SK-N-SH treated with all-trans-retinoic acid at 6 μM for 48 hours (cell line): ENCODE results near the gene FHOD3.

ENCODE experiments used
- BACH2 ChIP-seq: fragments of 250-450 bp; sonication (Bioruptor Pico); IDR thresholded peaks from 2 replicates; pipeline ENCODE4 v1.9.0; 2021; ENCODE audit warnings: mild to moderate bottlenecking, borderline replicate concordance
- CSDC2 ChIP-seq: fragments of 250-450 bp; sonication (Bioruptor Pico); IDR thresholded peaks from 2 replicates; pipeline ENCODE4 v1.5.0; 2020; ENCODE audit warnings: mild to moderate bottlenecking, moderate library complexity
- ESRRG ChIP-seq: fragments of 250-450 bp; sonication (Bioruptor Pico); IDR thresholded peaks from 2 replicates; pipeline ENCODE4 v1.6.1; 2021; ENCODE audit warnings: mild to moderate bottlenecking
- ISL1 ChIP-seq: fragments of 250-450 bp; sonication (Bioruptor Pico); IDR thresholded peaks from 2 replicates; pipeline ENCODE4 v2.1.2; 2022; ENCODE audit warnings: mild to moderate bottlenecking, moderate library complexity
- OSR1 ChIP-seq: fragments of 250-450 bp; sonication (Bioruptor Pico); IDR thresholded peaks from 2 replicates; pipeline ENCODE4 v1.8.0; 2022; ENCODE audit warnings: moderate library complexity, mild to moderate bottlenecking, inconsistent platforms
- PPARA ChIP-seq: fragments of 250-450 bp; sonication (Bioruptor Pico); IDR thresholded peaks from 2 replicates; pipeline ENCODE4 v1.5.0; 2020; ENCODE audit warnings: mild to moderate bottlenecking, borderline replicate concordance
- RARB ChIP-seq: fragments of 250-450 bp; sonication (Bioruptor Pico); IDR thresholded peaks from 2 replicates; pipeline ENCODE4 v1.8.0; 2021; ENCODE audit warnings: mild to moderate bottlenecking, moderate library complexity
- ZC3H10 ChIP-seq: fragments of 250-450 bp; sonication (Bioruptor Pico); IDR thresholded peaks from 2 replicates; pipeline ENCODE4 v1.5.1; 2021; ENCODE audit warnings: mild to moderate bottlenecking, moderate library complexity
- ZFP30 ChIP-seq: fragments of 450-650 bp; formaldehyde crosslinking; IDR thresholded peaks from 2 replicates; pipeline ENCODE4 v1.5.0; 2022; ENCODE audit warnings: mild to moderate bottlenecking, moderate library complexity
- ZNF8 ChIP-seq: fragments of 450-650 bp; formaldehyde crosslinking; IDR thresholded peaks from 2 replicates; pipeline ENCODE4 v1.5.0; 2020; ENCODE audit warnings: mild to moderate bottlenecking, moderate library complexity
- TF ChIP-seq, protein P1 (sequence below): fragments of 250-450 bp; sonication (Bioruptor Pico); IDR thresholded peaks from 2 replicates; pipeline ENCODE4 v1.8.0; 2020; ENCODE audit warnings: mild to moderate bottlenecking, moderate library complexity, borderline replicate concordance
- TF ChIP-seq, protein P2 (sequence below): fragments of 250-450 bp; sonication (Bioruptor Pico); IDR thresholded peaks from 2 replicates; pipeline ENCODE4 v1.5.1; 2020; ENCODE audit warnings: low read depth, mild to moderate bottlenecking, moderate library complexity

- TF ChIP-seq, protein P1, sequence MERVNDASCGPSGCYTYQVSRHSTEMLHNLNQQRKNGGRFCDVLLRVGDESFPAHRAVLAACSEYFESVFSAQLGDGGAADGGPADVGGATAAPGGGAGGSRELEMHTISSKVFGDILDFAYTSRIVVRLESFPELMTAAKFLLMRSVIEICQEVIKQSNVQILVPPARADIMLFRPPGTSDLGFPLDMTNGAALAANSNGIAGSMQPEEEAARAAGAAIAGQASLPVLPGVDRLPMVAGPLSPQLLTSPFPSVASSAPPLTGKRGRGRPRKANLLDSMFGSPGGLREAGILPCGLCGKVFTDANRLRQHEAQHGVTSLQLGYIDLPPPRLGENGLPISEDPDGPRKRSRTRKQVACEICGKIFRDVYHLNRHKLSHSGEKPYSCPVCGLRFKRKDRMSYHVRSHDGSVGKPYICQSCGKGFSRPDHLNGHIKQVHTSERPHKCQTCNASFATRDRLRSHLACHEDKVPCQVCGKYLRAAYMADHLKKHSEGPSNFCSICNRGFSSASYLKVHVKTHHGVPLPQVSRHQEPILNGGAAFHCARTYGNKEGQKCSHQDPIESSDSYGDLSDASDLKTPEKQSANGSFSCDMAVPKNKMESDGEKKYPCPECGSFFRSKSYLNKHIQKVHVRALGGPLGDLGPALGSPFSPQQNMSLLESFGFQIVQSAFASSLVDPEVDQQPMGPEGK: no peak
- TF ChIP-seq ZNF8 (CRISPR knock-in tag) (no peak), ESRRG (CRISPR knock-in tag) (no peak), ZFP30 (CRISPR knock-in tag) (no peak), ZC3H10 (CRISPR knock-in tag) (no peak), CSDC2 (CRISPR knock-in tag) (no peak), OSR1 (CRISPR knock-in tag) (no peak), BACH2 (CRISPR knock-in tag) (no peak), PPARA (CRISPR knock-in tag) (no peak), RARB (CRISPR knock-in tag) (no peak), ISL1 (CRISPR knock-in tag) (no peak)
- TF ChIP-seq, protein P2, sequence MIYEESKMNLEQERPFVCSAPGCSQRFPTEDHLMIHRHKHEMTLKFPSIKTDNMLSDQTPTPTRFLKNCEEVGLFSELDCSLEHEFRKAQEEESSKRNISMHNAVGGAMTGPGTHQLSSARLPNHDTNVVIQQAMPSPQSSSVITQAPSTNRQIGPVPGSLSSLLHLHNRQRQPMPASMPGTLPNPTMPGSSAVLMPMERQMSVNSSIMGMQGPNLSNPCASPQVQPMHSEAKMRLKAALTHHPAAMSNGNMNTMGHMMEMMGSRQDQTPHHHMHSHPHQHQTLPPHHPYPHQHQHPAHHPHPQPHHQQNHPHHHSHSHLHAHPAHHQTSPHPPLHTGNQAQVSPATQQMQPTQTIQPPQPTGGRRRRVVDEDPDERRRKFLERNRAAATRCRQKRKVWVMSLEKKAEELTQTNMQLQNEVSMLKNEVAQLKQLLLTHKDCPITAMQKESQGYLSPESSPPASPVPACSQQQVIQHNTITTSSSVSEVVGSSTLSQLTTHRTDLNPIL (CRISPR knock-in tag): no peak
Measured at GRCh38 chr18:36685580-36685979, 388.1 kb downstream of the FHOD3 start.
